Liver (tissue), 9 donors: ENCODE measurements around the gene AFAP1L2. TPM values are rescaled to one million over a fixed set of nuclear protein-coding genes. Genes with fewer than 3 reads are reported as not detected.

Experiments used
- DNase-seq: peaks from one replicate; pipeline ENCODE4 v3.0.0-alpha.2; 2017; ENCODE audit warnings: low spot score
- H3K27ac ChIP-seq, 2 donors: one replicate each; pipeline ENCODE4 v1.7.0; 2013; ENCODE audit warnings: inconsistent platforms in 2 of 2, low read length in 2 of 2, control low read depth in 1 of 2, low read depth in 1 of 2, mild to moderate bottlenecking in 1 of 2
- H3K27me3 ChIP-seq, 4 donors: one replicate each; pipeline versions ENCODE4 v1.6.1 to v1.7.0; 2013; ENCODE audit warnings: low read length in 3 of 4, inconsistent platforms in 1 of 4, mild to moderate bottlenecking in 1 of 4, moderate library complexity in 1 of 4; ENCODE audit not compliant: control insufficient read depth in 4 of 4, insufficient read depth in 4 of 4
- H3K36me3 ChIP-seq, 4 donors: one replicate each; pipeline versions ENCODE4 v1.6.1 to v1.7.0; 2013; ENCODE audit warnings: low read length in 3 of 4, mild to moderate bottlenecking in 3 of 4, low read depth in 1 of 4, moderate library complexity in 1 of 4; ENCODE audit not compliant: control insufficient read depth in 4 of 4, insufficient read depth in 3 of 4
- H3K4me1 ChIP-seq, 4 donors: one replicate each; pipeline versions ENCODE4 v1.6.1 to v1.7.0; 2013; ENCODE audit warnings: low read length in 3 of 4, mild to moderate bottlenecking in 3 of 4, moderate library complexity in 1 of 4; ENCODE audit not compliant: control insufficient read depth in 4 of 4, insufficient read depth in 4 of 4
- H3K4me3 ChIP-seq, 3 donors: one replicate each; pipeline versions ENCODE4 v1.6.1 to v1.7.0; 2013; ENCODE audit warnings: low read length in 3 of 3, control low read depth in 1 of 3, low read depth in 1 of 3, mild to moderate bottlenecking in 1 of 3
- H3K9ac ChIP-seq, 2 donors: one replicate each; pipeline ENCODE4 v1.7.0; 2013; ENCODE audit warnings: low read length in 2 of 2, mild to moderate bottlenecking in 2 of 2, moderate library complexity in 2 of 2, control low read depth in 1 of 2, low read depth in 1 of 2
- H3K9me3 ChIP-seq, 4 donors: one replicate each; pipeline versions ENCODE4 v1.6.1 to v1.7.0; 2013; ENCODE audit warnings: low read length in 3 of 4; ENCODE audit not compliant: control insufficient read depth in 4 of 4
- EGR1 ChIP-seq, 2 donors: IDR thresholded peaks; 2 replicates each; pipeline ENCODE4 v1.6.1; 2016 to 2018; ENCODE audit warnings: antibody characterized with exemption in 2 of 2, low read depth in 2 of 2
- FOXA1 ChIP-seq: IDR thresholded peaks from 2 replicates; pipeline ENCODE4 v1.6.1; 2016; ENCODE audit warnings: antibody characterized with exemption
- FOXA2 ChIP-seq: IDR thresholded peaks from 2 replicates; pipeline ENCODE4 v1.6.1; 2016; ENCODE audit warnings: antibody characterized with exemption
- GABPA ChIP-seq, 2 donors: IDR thresholded peaks in 1 of 2; conservative IDR thresholded peaks in 1 of 2; 2 replicates each; pipeline ENCODE4 v1.6.1; 2016; ENCODE audit warnings: antibody characterized with exemption in 2 of 2, mild to moderate bottlenecking in 1 of 2, moderate library complexity in 1 of 2
- HNF4A ChIP-seq, 2 donors: conservative IDR thresholded peaks; 2 replicates each; pipeline ENCODE4 v1.6.1; 2016; ENCODE audit warnings: antibody characterized with exemption in 2 of 2, mild to moderate bottlenecking in 2 of 2
- HNF4G ChIP-seq: IDR thresholded peaks from 2 replicates; pipeline ENCODE4 v1.6.1; 2016; ENCODE audit warnings: antibody characterized with exemption
- JUND ChIP-seq, 2 donors: IDR thresholded peaks; 2 replicates each; pipeline ENCODE4 v1.6.1; 2016; ENCODE audit warnings: antibody characterized with exemption in 2 of 2
- NR2F2 ChIP-seq: IDR thresholded peaks from 2 replicates; pipeline ENCODE4 v1.6.1; 2016; ENCODE audit warnings: antibody characterized with exemption
- RXRA ChIP-seq, 2 donors: IDR thresholded peaks; 2 replicates each; pipeline ENCODE4 v1.6.1; 2017 to 2018; ENCODE audit warnings: antibody characterized with exemption in 2 of 2, mild to moderate bottlenecking in 1 of 2
- TAF1 ChIP-seq: conservative IDR thresholded peaks from 2 replicates; pipeline ENCODE4 v1.6.1; 2016; ENCODE audit warnings: antibody characterized with exemption, mild to moderate bottlenecking
- YY1 ChIP-seq: IDR thresholded peaks from 2 replicates; pipeline ENCODE4 v1.6.1; 2016; ENCODE audit warnings: antibody characterized with exemption, mild to moderate bottlenecking
- WGBS: extraction: QIAGEN DNeasy Blood & Tissue Kit; methylation state at CpG from one replicate; pipeline ENCODE4 v1.1.7; 2013; 5-methylcytosine and 5-hydroxymethylcytosine counted together
- polyA plus RNA-seq, 2 donors: library from polyadenylated mRNA; stranded (reverse) in 1 of 2; unstranded in 1 of 2; fragments of 200-250 nt in 1 of 2; fragments of >200 nt in 1 of 2; fragmentation: Nextera tagmentation in 1 of 2; extraction: Ambion mirVana in 1 of 2; gene quantifications; one replicate each; pipeline versions ENCODE4 v1.2.1 to v1.2.3, GENCODE V29; 2013 to 2015
- total RNA-seq, 2 donors: library from RNA; depleted of rRNA; stranded (reverse); fragments of >200 nt; gene quantifications; one replicate each; pipeline ENCODE4 v1.2.3, GENCODE V29; 2014
- TF ChIP-seq, protein P1 (sequence below): IDR thresholded peaks from 2 replicates; pipeline ENCODE4 v1.6.1; 2016; ENCODE audit warnings: antibody characterized with exemption
- TF ChIP-seq, protein P2 (sequence below): IDR thresholded peaks from 2 replicates; pipeline ENCODE4 v1.6.1; 2016; ENCODE audit warnings: antibody characterized with exemption, mild to moderate bottlenecking
- TF ChIP-seq, protein P3 (sequence below): IDR thresholded peaks from 2 replicates; pipeline ENCODE4 v1.6.1; 2016; ENCODE audit warnings: antibody characterized with exemption
- TF ChIP-seq, protein P4 (sequence below): IDR thresholded peaks from 2 replicates; pipeline ENCODE4 v1.6.1; 2016; ENCODE audit warnings: antibody characterized with exemption
- donor health status: healthy.
- donor health status: healthy.
- donor health status: healthy.
- donor health status: healthy.
- donor health status: healthy.

Gene AFAP1L2
- total and polyA plus RNA-seq, 4 donors: 0.53 to 1.8 (median 1.3) TPM

- Histone ChIP-seq H3K9ac (no peak overlapping the region), H3K27ac (no peak overlapping the region), H3K4me1 (no peaks in the 10 kb centered on the region), H3K9me3 (peaks cover 2 to 9% (median 8%) of the 10 kb centered on the region in 4 donors), H3K36me3 (no peaks in the 10 kb centered on the region), H3K4me3 (no peak overlapping the region), H3K27me3 (no peaks in the 10 kb centered on the region)
- no peak for DNase-seq
- TF ChIP-seq GABPA (IDR thresholded peaks at IDR 0.05 in 1 of 2, conservative IDR thresholded peaks at IDR 0.05 in 1 of 2) (no peak), EGR1 (IDR thresholded peaks at IDR 0.05; ENCODE audit: low read depth in 2 of 2) (no peak), FOXA2 (no peak), TAF1 (no peak), HNF4A (conservative IDR thresholded peaks at IDR 0.05) (no peak), FOXA1 (no peak), NR2F2 (no peak), JUND (IDR thresholded peaks at IDR 0.05) (no peak), RXRA (IDR thresholded peaks at IDR 0.05) (no peak), HNF4G (no peak), YY1 (no peak)
- TF ChIP-seq, protein P1, sequence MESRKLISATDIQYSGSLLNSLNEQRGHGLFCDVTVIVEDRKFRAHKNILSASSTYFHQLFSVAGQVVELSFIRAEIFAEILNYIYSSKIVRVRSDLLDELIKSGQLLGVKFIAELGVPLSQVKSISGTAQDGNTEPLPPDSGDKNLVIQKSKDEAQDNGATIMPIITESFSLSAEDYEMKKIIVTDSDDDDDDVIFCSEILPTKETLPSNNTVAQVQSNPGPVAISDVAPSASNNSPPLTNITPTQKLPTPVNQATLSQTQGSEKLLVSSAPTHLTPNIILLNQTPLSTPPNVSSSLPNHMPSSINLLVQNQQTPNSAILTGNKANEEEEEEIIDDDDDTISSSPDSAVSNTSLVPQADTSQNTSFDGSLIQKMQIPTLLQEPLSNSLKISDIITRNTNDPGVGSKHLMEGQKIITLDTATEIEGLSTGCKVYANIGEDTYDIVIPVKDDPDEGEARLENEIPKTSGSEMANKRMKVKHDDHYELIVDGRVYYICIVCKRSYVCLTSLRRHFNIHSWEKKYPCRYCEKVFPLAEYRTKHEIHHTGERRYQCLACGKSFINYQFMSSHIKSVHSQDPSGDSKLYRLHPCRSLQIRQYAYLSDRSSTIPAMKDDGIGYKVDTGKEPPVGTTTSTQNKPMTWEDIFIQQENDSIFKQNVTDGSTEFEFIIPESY: no peak
- TF ChIP-seq, protein P2, sequence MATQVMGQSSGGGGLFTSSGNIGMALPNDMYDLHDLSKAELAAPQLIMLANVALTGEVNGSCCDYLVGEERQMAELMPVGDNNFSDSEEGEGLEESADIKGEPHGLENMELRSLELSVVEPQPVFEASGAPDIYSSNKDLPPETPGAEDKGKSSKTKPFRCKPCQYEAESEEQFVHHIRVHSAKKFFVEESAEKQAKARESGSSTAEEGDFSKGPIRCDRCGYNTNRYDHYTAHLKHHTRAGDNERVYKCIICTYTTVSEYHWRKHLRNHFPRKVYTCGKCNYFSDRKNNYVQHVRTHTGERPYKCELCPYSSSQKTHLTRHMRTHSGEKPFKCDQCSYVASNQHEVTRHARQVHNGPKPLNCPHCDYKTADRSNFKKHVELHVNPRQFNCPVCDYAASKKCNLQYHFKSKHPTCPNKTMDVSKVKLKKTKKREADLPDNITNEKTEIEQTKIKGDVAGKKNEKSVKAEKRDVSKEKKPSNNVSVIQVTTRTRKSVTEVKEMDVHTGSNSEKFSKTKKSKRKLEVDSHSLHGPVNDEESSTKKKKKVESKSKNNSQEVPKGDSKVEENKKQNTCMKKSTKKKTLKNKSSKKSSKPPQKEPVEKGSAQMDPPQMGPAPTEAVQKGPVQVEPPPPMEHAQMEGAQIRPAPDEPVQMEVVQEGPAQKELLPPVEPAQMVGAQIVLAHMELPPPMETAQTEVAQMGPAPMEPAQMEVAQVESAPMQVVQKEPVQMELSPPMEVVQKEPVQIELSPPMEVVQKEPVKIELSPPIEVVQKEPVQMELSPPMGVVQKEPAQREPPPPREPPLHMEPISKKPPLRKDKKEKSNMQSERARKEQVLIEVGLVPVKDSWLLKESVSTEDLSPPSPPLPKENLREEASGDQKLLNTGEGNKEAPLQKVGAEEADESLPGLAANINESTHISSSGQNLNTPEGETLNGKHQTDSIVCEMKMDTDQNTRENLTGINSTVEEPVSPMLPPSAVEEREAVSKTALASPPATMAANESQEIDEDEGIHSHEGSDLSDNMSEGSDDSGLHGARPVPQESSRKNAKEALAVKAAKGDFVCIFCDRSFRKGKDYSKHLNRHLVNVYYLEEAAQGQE: no peak
- TF ChIP-seq, protein P3, sequence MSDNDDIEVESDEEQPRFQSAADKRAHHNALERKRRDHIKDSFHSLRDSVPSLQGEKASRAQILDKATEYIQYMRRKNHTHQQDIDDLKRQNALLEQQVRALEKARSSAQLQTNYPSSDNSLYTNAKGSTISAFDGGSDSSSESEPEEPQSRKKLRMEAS: no peak
- TF ChIP-seq, protein P4, sequence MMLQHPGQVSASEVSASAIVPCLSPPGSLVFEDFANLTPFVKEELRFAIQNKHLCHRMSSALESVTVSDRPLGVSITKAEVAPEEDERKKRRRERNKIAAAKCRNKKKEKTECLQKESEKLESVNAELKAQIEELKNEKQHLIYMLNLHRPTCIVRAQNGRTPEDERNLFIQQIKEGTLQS: no peak
- 97% methylated on average over 14 of the region's 14 CpGs for WGBS
Measured at GRCh38 chr10:114297136-114297705, 107.1 kb downstream of the AFAP1L2 start.

- no peak overlapping the region for H3K27ac ChIP-seq
- 49% methylated on average over 1 of the region's 1 CpG for WGBS
- no peak for TF ChIP-seq YY1
- no peak for TF ChIP-seq FOXA2
- no peak for TF ChIP-seq TAF1
- TF ChIP-seq HNF4G: no peak
- no peak for TF ChIP-seq NR2F2
- TF ChIP-seq, protein P4: no peak
- TF ChIP-seq HNF4A (conservative IDR thresholded peaks at IDR 0.05): no peak
- TF ChIP-seq, protein P1: no peak
Measured at GRCh38 chr10:114295393-114295792, 108.9 kb downstream of the AFAP1L2 start.

More at GRCh38 chr10:114295393-114295792, 108.9 kb downstream of the AFAP1L2 start:
- H3K9ac ChIP-seq: no peak overlapping the region
- no peaks in the 10 kb centered on the region for H3K36me3 ChIP-seq
- no peak for DNase-seq
- peaks cover 2 to 9% (median 8%) of the 10 kb centered on the region in 4 donors for H3K9me3 ChIP-seq
- no peaks in the 10 kb centered on the region for H3K4me1 ChIP-seq
- no peak overlapping the region for H3K4me3 ChIP-seq
- H3K27me3 ChIP-seq: no peaks in the 10 kb centered on the region
